Measurements from ENCODE around the gene U2AF2. TPM values are rescaled to one million over a fixed set of nuclear protein-coding genes. Genes with fewer than 3 reads are reported as not detected.

The U2AF2 gene
- total RNA-seq, 2 donors from 2014 or later = 39.0 to 61.0 TPM

DNA sequence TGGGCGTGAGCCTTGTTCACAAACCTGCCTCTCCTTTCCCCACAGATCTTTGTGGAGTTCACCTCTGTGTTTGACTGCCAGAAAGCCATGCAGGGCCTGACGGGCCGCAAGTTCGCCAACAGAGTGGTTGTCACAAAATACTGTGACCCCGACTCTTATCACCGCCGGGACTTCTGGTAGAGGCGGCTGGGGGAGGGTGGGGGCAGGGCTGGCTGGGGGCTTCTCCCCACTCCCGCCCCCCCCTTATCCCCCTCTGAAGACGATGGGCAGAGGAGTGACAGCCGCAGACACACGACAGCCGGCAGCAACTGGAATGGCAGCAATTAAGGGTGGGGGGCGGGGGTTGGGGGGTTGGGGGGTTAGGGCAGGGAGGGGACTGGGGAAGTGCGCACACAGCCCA lies 19.1 kb downstream of the U2AF2 start:
- Histone ChIP-seq H3K4me1 (peaks cover 0 to 50% of the 10 kb centered on the region in 2 donors), H3K9me3 (no peaks in the 10 kb centered on the region), H3K27ac (no peak overlapping the region), H3K4me3 (no peak overlapping the region), H3K27me3 (no peaks in the 10 kb centered on the region), H3K36me3 (peaks cover 40% of the 10 kb centered on the region)
- TF ChIP-seq, protein P1, sequence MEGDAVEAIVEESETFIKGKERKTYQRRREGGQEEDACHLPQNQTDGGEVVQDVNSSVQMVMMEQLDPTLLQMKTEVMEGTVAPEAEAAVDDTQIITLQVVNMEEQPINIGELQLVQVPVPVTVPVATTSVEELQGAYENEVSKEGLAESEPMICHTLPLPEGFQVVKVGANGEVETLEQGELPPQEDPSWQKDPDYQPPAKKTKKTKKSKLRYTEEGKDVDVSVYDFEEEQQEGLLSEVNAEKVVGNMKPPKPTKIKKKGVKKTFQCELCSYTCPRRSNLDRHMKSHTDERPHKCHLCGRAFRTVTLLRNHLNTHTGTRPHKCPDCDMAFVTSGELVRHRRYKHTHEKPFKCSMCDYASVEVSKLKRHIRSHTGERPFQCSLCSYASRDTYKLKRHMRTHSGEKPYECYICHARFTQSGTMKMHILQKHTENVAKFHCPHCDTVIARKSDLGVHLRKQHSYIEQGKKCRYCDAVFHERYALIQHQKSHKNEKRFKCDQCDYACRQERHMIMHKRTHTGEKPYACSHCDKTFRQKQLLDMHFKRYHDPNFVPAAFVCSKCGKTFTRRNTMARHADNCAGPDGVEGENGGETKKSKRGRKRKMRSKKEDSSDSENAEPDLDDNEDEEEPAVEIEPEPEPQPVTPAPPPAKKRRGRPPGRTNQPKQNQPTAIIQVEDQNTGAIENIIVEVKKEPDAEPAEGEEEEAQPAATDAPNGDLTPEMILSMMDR (IDR thresholded peaks at IDR 0.05) = no peak
- no peak for DNase-seq (ENCODE audit: low spot score)

DNA sequence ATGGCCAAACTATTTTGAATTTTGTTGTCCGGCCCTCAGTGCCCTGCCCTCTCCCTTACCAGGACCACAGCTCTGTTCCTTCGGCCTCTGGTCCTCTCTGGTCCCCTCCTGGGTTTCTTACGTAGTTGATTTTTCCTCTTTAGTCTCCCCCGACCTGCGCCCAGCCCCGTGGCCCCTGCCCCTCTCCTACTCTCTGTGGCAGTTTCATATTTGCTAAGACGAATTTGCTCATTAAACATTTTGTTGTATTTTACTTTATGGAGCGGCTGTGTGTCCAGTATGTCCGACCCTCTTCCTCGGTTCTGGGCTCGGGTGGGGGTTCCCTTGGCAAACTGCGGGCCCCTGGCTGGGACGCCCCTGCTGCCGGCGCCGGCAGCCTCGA lies 19.6 kb downstream of the U2AF2 start:
- Histone ChIP-seq H3K36me3 (peaks cover 40% of the 10 kb centered on the region), H3K4me3 (peak overlapping the region; percentile 87), H3K9me3 (no peaks in the 10 kb centered on the region), H3K27me3 (no peaks in the 10 kb centered on the region), H3K4me1 (peaks cover 0 to 54% of the 10 kb centered on the region in 2 donors), H3K27ac (peak overlapping the region; percentile 83 to 90)
- no peak for DNase-seq (ENCODE audit: low spot score)
- TF ChIP-seq, protein P1 (IDR thresholded peaks at IDR 0.05) = no peak

DNA sequence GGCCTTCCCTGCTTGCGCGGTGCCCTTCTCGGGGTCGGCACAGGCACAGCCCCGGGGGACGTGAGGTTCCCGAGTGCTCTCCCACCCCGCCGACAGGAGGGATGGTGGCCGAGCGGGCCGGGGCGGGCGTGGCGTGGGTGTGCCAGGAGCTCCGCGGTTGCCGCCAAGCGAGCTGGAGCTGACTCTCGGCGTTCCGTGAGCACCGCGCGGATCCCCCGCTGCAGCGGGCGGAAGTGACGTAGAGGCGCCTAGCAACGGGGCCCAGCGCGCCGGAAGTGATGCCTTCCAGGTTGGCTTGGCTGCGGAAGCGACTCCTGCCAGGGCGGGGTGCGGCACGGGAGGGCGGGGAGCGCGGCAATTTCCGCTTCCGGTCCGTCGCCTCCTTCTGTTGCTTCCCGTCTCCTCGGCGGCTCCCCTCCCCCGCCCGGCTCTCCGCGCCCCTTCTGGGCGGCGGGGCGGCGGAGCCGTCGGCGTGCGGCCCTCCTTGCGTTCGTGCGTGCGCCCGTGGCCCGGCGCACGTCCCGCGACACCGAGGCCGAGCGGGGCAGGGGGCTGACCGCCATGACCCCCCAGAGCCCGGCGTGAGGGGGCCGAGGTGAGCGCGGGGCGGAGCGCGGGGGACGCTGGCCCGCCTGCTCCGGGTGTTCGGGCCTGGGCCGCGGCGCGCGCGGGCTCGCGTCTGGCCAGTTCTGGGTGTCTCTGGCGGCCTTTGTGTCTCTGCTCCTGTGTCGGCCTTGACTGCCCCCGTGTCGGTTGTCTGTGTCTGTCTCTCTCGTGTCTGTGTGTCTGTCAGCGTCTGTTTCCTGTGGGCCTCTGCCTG lies 20.2 kb downstream of the U2AF2 start, which contains the start of gene EPN1:
TSS of gene EPN1 (plus strand) at position 386 of the 820 bp plus-strand sequence. CDS start 3,402 bp downstream, outside the sequence.
- Histone ChIP-seq H3K27me3 (no peaks in the 10 kb centered on the region), H3K9me3 (no peaks in the 10 kb centered on the region), H3K4me3 (peak within 1 kb of the TSS; percentile 87), H3K27ac (peak within 1 kb of the TSS; percentile 83 to 90), H3K4me1 (peaks cover 0 to 55% of the 10 kb centered on the region in 2 donors), H3K36me3 (peaks cover 40% of the 10 kb centered on the region)
- TF ChIP-seq, protein P1 (IDR thresholded peaks at IDR 0.05) = no peak
- DNase-seq (ENCODE audit: low spot score) = peak; percentile 95

DNA sequence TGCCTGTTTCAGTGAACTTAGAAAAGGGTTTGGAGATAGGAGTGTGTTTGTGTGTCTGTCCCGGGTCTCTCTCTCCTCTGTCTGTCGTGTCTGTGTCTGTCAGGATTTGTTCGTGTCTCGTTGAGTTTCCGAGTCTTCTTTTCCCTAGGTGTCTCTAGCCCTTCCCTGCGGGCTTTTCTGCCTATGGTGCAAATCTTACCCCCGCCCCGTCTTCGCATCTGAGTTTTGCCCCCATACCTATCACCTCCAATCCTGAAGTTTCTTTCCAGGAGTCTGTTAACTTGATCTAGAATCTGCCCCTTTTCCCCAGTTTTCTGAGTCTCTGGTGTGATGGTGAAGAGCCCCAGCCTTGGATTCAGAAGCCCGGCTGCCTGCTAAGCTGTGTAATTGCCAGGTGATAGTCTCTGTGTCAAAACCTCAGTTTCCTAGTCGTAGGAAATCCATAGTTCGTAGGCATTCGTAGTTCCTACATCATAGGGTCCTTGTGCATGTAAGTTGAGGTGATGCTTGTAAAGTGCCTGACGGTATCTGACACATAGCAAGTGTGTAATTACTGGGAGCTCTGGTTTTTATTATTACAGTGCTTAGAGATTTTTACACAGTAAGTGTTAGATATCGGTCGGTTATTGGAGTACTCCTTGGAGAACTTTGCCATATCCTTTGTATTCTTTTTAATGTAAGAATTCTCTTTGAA lies 21.0 kb downstream of the U2AF2 start:
- H3K4me1 ChIP-seq = peaks cover 0 to 59% of the 10 kb centered on the region in 2 donors
- no peaks in the 10 kb centered on the region for H3K9me3 ChIP-seq
- TF ChIP-seq, protein P1 (IDR thresholded peaks at IDR 0.05) = no peak
- peak overlapping the region; percentile 87 for H3K4me3 ChIP-seq
- peaks cover 39% of the 10 kb centered on the region for H3K36me3 ChIP-seq
- no peak for DNase-seq (ENCODE audit: low spot score)
- no peaks in the 10 kb centered on the region for H3K27me3 ChIP-seq
- H3K27ac ChIP-seq = peak overlapping the region; percentile 83 to 90

DNA sequence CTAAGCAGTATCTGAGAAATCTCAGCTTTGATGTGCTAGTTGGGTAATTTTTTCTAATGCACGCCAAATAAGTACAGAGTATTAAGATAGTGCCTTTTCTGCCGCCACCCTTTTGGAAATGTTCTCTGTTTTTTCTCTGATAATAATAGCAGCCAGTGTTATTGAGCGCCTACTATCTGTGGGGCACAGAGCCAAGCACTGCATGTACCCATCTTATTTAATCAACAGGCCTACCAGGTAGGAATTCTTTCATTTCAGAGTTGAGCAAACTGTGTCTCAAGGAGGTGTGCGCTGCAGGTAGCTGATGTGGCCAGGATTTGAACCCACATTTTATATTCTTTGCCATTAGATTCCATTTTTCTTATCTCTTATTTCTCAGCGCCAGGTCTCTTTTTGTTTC lies 21.5 kb downstream of the U2AF2 start:
- TF ChIP-seq, protein P1 (IDR thresholded peaks at IDR 0.05) = peak in 1 of 2 donors; percentile 25
- H3K36me3 ChIP-seq = peaks cover 42% of the 10 kb centered on the region

More for the DNA sequence above, 21.5 kb downstream of the U2AF2 start:
- H3K4me1 ChIP-seq = peaks cover 0 to 59% of the 10 kb centered on the region in 2 donors
- no peaks in the 10 kb centered on the region for H3K9me3 ChIP-seq
- H3K27ac ChIP-seq = peak overlapping the region; percentile 83 to 90
- H3K27me3 ChIP-seq = no peaks in the 10 kb centered on the region
- no peak for DNase-seq (ENCODE audit: low spot score)
- peak overlapping the region; percentile 1 to 87 for H3K4me3 ChIP-seq

Measured in right atrium auricular region (tissue), 2 donors.